Measurements from ENCODE around the gene PDXK.
"Not testable (repeated sequence)": the region's sequence is repeated elsewhere in the genome, so short reads cannot be mapped to it uniquely, and the experiment has no call there.

Gene PDXK

DNA sequence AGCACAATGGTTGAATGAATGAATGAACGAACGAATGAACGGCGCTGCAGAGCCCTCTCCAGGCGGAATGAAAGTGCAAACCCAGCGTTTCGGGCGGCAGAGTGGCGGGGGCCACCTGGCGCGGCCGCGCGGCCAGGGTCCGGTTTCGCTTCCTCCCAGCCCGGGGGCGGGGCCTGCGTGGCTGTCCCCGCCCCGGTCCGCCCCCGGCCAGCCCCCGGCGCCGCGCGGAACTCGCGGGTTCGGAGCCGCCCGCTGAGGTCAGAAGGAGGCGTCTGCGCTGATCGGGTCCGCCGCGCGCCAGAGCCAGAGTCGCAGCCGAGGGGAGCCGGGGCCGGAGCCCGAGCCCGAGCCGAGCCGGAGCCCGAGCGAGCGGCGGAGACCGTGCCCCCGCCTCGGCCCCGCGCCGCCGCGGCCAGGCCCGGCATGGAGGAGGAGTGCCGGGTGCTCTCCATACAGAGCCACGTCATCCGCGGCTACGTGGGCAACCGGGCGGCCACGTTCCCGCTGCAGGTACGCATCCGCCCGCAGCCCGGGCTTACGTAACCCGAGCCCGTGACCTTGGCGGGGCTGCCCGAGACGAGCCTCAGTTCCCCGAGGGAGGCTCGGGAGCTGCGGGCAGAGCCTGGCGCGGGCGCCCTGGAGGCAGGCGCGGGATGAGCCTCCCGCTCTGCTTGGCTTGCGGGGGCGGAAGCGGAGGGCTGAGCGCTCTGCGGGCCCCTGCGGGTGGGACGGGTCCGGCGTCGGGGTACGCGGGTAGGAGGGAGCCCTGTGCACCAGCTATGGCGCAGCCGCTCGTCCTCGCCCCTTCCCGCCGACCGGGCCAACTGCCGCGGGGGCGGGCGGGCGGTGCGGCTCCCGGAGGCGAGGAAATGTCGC is at the start of gene PDXK:
Gene PDXK (plus strand): TSS at position 258 of the 876 bp plus-strand sequence. CDS start 166 bp downstream, at position 424.
- peak; percentile 59 for FAIRE-seq

DNA sequence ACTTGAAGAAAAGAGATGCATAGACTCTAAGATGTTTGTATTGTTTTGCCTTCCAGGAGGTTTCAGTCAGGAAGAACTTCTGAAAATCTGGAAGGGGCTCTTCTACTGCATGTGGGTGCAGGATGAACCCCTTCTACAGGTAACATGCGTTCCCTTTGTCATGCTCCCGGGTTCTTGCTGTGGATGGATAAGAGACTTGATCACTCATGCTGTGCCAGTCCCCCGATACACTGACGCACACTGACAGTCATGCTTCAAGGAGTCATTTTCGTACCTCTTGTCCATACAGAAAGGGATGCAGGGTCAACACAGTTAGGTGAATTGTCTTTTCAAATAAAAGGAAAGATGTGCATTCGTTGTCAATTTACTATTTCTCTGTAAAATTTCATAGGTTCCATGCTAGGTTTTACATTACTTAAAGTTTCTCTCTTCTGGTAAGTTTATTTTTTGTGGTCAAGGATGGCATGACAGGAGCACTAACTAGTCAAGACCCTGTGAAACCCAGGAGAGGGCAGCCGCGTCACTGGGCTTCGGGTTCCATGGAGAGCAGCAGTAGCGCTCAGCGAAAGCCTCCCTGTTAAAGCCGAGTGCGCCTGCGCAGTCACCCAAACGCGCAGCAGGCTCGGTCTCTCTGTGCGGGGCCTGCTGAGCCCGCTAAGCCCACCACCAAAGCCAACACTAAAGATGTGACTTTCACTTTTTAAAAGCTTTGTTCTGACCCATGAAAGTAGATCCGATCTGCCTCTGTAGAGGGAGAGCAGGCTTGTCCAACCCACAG is 48.9 kb upstream of the PDXK start:
- FAIRE-seq (no peak), DNase-seq (ENCODE audit: insufficient read length, low spot score) (no peak)

More for the DNA sequence above, at the start of gene PDXK:
- peak; percentile 78 for DNase-seq (ENCODE audit: insufficient read length, low spot score)

DNA sequence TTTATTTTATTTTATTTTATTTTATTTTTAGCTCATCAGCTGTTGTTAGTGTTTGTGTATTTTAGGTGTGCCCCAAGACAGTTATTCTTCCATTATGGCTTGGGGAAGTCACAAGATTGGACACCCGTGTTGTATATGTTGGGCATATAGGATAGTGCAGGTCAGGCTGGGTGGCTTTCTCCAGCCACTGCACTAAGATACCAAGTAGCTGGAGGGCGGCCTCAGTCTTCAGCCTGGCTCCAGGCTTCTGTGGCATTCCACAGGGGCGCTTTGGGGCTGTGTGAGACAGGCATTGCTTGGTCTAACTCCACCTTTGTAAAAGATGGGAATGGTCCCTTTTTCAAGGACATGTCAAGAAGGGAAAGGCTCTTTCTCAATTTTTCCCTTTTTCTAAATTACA is 43.1 kb upstream of the PDXK start:
- FAIRE-seq = no peak
- no peak for DNase-seq (ENCODE audit: insufficient read length, low spot score)

DNA sequence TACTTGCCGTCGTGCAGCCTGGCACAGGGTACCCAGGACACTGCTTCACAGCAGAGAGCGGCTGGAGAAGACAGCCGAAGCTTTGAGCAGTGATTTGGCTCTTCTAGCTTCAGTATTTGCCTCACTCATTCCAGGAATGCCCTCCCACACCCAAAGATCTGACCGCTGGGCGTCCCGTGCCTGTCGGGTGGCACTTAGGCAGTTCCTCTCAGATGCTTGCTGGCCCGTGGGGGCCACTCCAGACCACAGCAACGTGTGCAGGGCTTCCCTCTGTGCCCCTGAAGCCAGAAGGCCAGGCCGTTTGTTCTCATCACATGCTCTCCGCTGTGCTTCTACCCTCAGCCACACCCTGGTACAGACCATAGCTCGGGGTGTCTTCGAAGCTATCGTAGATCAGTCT is 42.5 kb upstream of the PDXK start:
- DNase-seq (ENCODE audit: insufficient read length, low spot score) = no peak
- no peak for FAIRE-seq

DNA sequence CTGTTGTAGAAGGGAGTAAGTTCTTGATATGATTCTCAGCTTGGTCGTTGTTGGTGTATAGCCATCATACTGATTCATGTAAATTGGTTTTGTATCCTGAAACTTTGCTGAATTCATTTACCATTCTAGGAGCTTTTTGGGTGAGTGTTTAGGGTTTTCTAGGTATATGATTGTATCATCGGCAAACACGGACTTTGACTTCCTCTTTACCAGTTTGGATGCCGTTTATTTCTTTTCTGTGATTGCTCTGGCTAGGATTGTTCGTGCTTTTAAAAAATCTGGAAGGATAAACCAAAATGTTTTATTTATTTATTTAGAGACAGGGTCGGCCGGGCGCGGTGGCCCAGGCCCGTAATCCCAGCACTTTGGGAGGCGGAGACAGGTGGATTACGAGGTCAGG is 39.0 kb upstream of the PDXK start:
- FAIRE-seq (no peak), DNase-seq (ENCODE audit: insufficient read length, low spot score) (no peak)

DNA sequence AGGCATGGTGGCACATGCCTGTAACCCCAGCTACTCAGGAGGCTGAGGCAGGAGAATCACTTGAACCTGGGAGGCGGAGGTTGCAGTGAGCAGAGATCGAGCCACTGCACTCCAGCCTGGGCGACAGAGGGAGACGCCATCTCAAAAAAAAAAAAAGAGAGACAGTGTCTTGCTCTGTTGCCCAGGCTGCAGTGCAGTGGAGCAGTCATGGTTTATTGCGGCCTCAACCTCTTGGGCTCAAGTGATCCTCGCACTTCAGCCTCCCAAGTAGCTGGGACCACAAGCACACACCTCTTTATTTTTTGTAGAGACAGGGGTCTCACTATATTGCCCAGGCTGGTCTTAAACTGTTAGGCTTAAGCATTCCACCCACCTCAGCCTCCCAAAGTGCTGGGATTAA is 38.5 kb upstream of the PDXK start:
- DNase-seq (ENCODE audit: insufficient read length, low spot score); FAIRE-seq: not testable (repeated sequence)

DNA sequence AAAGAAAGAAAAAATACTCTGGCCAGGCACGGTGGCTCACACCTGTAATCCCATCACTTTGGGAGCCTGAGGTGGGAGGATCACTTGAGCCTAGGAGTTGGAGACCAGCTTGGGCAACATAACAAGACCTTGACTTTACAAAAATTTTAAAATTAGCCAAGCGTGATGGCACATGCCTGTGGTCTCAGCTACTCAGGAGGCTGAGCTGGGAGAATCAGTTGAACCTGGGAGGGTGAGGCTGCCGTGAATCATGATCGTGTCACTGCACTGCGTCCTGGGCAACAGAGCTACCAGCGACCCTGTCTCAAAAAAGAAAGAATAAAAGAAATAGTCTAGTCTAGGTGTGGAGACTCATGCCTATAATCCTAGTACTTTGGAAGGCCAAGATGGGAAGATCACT is 37.3 kb upstream of the PDXK start:
- DNase-seq (ENCODE audit: insufficient read length, low spot score) (no peak), FAIRE-seq (no peak)

DNA sequence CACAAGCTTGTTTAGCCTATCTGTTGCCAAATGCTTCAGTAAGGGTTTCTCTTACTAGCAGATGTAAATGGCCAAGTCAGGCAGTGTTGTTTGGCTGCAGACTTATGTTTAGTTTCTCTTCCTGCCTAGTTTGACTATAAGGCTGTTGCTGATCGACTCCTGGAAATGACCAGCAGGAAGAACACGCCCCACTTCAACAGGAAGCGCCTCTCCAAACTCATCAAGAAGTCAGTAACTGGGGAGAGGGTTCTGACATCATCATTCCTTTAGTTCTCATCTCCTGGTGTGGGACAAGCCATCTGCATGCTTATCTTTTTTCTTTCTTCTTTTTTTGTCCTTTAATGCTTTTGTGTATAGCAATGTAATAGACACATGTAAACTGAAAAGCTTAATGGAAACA is 34.5 kb upstream of the PDXK start:
- DNase-seq (ENCODE audit: insufficient read length, low spot score) (no peak), FAIRE-seq (no peak)

DNA sequence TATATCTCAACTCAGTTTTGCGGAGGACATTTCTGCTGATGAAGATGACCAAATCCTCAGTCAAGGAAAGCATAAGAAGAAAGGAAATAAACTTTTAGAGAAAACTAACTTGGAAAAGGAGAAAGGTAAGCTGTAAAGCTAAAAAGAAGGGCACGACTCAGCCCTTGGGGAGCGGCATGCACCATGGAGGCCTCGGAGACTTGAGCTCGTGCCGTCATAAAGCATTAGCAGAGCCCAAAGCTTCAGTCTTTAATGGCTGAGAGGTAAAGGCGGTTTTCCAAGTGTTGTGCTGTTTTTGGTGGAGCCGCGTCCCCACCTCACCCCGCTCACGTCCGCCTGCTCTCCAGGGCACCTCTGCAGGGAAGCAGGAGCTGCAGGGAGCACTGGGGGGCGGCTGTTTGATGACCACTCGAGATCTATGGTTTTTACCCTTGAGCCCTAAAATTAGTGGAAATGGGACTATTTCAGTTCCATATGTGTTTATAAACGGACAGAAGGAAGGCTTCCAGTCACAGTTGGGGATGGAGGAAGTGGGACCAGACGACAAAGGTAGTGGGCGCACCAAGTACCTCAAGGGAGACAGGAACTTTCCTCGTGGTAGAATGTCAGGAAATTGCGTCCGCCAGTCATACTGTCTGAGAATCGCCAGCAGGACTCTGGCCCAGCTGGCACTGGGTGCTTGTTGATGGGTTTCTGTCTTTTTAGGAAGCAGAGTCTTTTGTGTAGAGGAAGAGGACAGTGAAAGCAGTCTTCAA is 31.9 kb upstream of the PDXK start:
- no peak for FAIRE-seq
- no peak for DNase-seq (ENCODE audit: insufficient read length, low spot score)

DNA sequence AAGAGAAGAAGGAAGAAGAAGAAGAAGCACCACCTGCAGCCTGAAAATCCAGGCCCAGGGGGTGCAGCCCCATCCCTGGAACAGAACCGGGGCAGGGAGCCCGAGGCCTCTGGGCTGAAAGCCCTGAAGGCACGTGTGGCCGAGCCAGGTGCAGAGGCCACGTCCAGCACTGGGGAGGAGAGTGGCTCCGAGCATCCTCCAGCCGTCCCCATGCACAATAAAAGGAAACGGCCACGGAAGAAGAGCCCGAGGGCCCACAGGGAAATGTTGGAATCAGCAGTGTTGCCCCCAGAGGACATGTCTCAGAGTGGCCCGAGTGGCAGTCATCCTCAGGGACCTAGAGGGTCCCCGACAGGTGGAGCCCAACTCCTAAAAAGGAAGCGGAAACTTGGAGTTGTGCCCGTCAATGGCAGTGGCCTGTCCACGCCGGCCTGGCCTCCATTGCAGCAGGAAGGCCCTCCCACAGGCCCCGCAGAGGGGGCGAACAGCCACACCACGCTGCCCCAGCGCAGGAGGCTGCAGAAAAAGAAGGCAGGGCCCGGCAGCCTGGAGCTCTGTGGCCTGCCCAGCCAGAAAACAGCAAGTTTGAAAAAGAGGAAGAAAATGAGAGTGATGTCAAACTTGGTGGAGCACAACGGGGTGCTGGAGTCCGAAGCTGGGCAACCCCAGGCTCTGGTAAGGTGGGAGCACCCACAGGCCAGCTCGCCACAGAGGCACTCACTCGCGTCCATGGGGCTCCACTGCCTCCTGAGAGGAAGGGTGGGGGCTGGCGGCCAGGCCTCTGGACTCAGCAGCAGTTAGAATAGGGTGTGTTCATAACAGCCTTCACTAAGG is 31.1 kb upstream of the PDXK start:
- no peak for DNase-seq (ENCODE audit: insufficient read length, low spot score)

DNA sequence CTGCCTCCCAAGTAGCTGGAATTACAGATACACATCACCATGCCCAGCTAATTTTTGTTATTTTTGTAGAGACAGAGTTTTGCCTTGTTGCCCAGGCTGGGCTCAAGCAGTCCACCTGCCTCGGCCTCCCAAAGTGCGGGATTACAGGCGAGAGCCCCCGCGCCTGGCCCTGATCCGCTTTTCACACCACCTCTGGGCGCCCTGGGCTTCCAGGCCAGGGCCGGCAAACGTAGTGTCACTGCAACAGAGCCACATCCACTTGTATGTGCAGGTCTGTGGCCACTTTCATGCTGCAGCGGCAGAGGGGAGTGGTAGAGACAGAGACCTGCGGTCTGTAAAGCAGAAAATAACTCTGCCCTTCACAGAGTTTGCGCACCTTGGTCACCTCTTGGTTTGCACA is 30.0 kb upstream of the PDXK start:
- FAIRE-seq (no peak), DNase-seq (ENCODE audit: insufficient read length, low spot score) (no peak)

More for the DNA sequence above, 31.1 kb upstream of the PDXK start:
- no peak for FAIRE-seq

DNA sequence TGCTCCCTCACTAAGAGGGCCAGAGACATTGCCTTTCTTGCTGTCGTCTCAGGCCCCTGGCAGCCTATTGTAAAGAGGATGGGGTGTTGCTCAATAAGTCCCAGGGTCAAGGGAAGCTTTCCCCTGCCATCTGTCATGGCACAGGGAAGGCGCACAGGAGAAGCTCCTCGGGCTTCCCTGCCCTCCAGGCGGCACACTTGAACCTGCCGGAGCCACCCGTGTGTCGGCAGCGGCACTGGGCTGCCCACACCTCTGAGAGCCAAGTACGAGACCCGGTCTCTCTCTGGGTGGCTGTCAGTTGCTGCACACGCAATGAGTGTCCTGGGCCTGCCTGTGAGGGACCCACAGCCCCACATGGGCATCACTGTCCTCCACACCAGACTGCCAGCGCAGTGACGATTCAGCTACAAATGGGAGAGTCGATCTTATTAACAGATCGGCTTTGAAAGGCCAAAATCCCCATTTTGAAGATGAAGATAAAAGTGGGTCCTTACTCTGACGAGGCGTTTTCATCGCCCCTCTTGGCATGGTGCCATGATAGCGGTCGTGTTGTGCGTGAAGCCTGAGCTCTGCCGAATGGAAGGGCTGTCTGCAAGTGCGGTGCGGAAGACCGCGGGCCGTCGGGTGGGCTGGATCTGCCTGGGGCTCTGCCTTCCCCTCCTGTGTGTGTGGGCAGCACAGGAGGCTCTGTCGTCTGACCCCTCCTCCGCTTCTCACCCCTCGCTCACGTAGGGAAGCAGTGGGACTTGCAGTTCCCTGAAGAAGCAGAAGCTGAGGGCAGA is 29.2 kb upstream of the PDXK start:
- DNase-seq (ENCODE audit: insufficient read length, low spot score) = no peak
- FAIRE-seq = no peak

DNA sequence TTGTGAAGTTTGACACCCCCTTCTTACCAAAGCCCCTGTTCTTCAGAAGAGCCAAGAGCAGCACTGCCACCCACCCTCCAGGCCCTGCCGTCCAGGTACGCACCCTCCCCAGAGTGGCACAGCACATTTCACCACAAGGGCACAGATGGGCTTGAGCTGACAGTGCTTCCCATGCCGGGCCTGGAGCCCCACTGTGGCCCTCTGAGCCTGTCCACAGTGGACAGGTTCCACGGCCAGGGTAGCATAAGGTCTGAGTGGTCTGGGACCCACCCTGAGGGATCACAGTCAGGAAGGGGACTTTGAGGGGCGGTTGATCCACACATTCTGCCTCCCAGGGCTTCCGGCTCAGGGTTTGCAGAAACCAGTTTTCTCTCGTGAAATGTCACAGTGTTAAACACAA is 28.6 kb upstream of the PDXK start:
- FAIRE-seq (no peak), DNase-seq (ENCODE audit: insufficient read length, low spot score) (no peak)

DNA sequence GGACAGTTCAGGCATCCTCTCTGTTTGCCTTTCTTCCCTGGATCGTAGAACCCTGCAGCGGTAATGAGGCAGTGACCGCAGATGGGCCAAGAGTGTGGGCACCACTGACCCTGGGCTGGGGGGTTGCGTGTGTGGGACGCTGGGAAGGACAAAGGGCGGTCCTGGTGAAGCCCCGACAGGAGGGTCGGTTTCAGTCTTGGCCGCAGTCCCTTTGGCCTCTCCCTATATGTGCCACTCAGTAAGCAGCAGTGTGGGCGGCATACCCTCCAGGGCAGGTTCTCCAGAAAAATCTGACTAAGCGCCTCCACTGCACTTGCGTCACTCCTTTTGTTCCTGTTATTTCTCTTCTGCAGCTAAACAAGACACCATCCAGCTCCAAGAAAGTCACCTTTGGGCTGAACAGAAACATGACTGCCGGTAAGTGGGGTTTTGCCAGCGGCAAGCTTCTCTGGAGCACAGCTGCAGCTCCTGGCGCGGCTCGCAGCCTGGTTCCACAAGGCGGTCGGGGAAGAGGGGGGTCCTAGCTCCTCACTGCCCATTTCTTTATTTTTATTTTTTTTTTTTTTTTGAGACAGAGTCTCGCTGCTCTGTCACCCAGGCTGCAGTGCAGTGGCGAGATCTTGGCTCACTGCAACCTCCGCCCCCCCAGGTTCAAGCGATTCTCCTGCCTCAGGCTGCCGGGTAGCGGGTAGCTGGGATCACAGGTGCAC is 27.7 kb upstream of the PDXK start:
- DNase-seq (ENCODE audit: insufficient read length, low spot score) = no peak
- no peak for FAIRE-seq

DNA sequence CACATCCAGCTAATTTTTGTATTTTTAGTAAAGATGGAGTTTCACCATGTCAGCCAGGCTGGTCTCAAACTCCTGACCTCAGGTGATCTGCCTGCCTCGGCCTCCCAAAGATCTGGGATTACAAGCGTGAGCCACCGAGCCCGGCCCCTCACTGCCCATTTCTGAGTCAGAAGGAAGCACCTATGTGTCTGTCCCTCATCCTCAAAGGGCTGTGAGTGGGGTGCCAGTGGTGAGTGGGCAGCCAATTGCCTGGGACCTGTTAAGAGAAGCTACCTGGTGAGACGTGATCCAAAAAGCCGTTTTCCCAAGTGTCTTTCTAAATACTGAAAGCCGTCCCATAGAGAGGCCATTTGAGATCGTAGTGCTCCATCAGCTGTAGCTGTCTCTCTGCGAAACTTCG is 27.1 kb upstream of the PDXK start:
- FAIRE-seq = no peak
- DNase-seq (ENCODE audit: insufficient read length, low spot score) = no peak

DNA sequence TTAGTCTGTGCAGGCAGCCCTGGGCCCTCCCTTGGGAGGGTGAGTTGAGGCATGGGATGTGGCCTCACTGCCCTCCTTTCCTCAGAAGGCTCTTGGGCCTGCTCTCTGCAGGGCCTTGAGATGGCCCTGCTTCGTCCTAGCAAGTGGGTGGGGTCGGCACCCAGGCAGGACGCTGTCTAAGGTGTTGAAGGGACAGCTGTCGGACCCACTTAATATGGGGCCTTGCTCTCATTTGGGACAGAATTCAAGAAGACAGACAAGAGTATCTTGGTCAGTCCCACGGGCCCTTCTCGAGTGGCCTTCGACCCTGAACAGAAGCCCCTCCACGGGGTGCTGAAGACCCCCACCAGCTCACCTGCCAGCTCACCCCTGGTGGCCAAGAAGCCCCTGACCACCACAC is 26.0 kb upstream of the PDXK start:
- no peak for FAIRE-seq
- no peak for DNase-seq (ENCODE audit: insufficient read length, low spot score)

DNA sequence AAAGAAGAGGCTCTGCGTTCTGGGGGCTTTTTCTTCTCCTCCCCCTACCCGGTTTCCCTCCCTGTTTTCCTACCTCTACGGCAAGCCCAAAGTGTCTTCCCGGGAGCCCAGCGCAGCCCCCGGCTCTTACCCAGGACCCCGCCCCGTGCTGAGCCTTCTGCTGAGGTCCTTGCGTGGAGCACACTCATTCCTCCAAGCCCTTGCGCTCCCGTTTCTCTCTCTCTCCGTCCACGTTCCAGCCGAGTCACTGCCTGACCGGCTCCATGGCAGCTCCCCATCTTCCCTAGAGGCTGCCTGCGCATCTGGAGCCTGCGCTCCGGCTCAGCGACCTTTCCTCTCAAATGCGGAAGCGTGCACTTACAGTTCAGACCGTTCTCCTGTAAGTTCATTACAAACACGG is 24.9 kb upstream of the PDXK start:
- FAIRE-seq = no peak
- no peak for DNase-seq (ENCODE audit: insufficient read length, low spot score)

DNA sequence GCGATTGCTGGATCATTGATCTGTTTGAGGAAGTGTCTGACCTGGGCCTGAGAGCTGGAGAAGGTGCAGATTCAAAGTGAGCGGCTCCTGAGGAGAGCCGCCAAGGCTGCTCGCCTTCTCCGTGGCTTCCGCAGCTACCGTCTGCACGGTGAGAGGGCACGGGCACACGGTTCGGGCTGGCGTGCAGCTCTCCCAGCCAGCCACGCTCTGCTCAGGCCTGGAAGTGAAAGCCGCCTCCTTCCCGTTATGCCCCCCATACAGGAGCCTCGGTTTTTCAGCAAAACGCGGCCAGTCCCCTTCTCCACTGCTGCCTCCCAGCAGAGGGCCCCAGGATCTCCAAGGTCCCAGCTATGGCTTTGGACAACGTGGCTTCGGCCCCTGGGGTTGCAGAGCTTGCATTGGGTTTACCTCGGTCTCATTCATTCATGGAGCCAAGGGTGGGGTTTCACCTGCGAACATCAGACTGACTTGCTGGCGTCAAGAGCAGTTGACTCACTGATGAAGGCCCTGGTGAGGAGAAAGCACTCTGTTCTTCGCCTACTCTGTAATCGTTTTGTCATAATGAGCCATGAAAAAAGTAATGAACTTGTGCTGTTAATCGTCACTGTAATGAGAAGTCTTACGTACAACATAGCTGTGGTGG is 24.4 kb upstream of the PDXK start:
- FAIRE-seq (no peak), DNase-seq (ENCODE audit: insufficient read length, low spot score) (no peak)
